A549 (cell line): ENCODE results near the gene PLA2G4F. TPM values are rescaled to one million over a fixed set of nuclear protein-coding genes. Genes with fewer than 3 reads are reported as not detected.

Source experiments
- ATAC-seq, 2 experiments: fragments of 200-7000 bp in 1 of 2; fragments of >200 bp in 1 of 2; cut with Nextera tagmentation in 1 of 2; cut with Tn5 transposase in 1 of 2; 3 replicates each; pipeline versions ENCODE4 v1.8.0 to v1.9.1; 2018 to 2020; ENCODE audit warnings: mild to moderate bottlenecking in 1 of 2, moderate library complexity in 1 of 2
- CTCF ChIA-PET: fragments of 300-600 bp; sonication (Branson Sonifier 250); formaldehyde crosslinking; extraction: SDS; loops from one replicate; lab custom pipeline; 2021; ENCODE audit warnings: antibody characterized with exemption, inconsistent platforms; lab: Yijun Ruan, JAX
- POLR2A ChIA-PET: fragments of 350-600 bp; formaldehyde crosslinking; extraction: SDS; loops from one replicate; lab custom pipeline; 2021; ENCODE audit warnings: antibody characterized with exemption, inconsistent platforms; lab: Yijun Ruan, JAX
- DNase-seq, 2 experiments: peaks; one replicate each; pipeline versions ENCODE4 v3.0.0 to v3.0.0-alpha.2; 2011 to 2016; ENCODE audit warnings: low read depth in 1 of 2, low spot score in 1 of 2
- FAIRE-seq: peaks from 2 replicates; lab custom pipeline; 2011; peaks lifted over from hg19 to GRCh38; lab: Jason Lieb, UNC
- H3K27ac ChIP-seq, 2 experiments: fragments of >200 bp; sonication (Bioruptor Twin); formaldehyde crosslinking; 3 replicates each; pipeline ENCODE4 v1.5.1; 2016 to 2017
- H3K4me1 ChIP-seq: fragments of >200 bp; sonication (Bioruptor Twin); formaldehyde crosslinking; 3 replicates; pipeline ENCODE4 v1.6.1; 2016
- H3K4me2 ChIP-seq: fragments of >200 bp; sonication (Bioruptor Twin); formaldehyde crosslinking; 3 replicates; pipeline ENCODE4 v1.6.1; 2016
- H3K4me3 ChIP-seq: fragments of >200 bp; sonication (Bioruptor Twin); formaldehyde crosslinking; 3 replicates; pipeline ENCODE4 v1.5.1; 2016
- H3K9me3 ChIP-seq: fragments of >200 bp; sonication (Bioruptor Twin); formaldehyde crosslinking; 3 replicates; pipeline ENCODE4 v1.6.1; 2016
- BCL3 ChIP-seq: fragments of >200 bp; sonication (Bioruptor Twin); formaldehyde crosslinking; IDR thresholded peaks from 3 replicates; pipeline ENCODE4 v1.6.1; 2016
- CBX8 ChIP-seq: fragments of 200-600 bp; sonication (generic); IDR thresholded peaks from 2 replicates; pipeline ENCODE4 v1.6.1; 2016
- CEBPB ChIP-seq, 2 experiments: fragments of >200 bp in 1 of 2; sonication (Bioruptor Twin) in 1 of 2; formaldehyde crosslinking in 1 of 2; IDR thresholded peaks; 2 replicates each; pipeline ENCODE4 v1.6.1; 2012 to 2016
- CTCF ChIP-seq: fragments of >200 bp; sonication (Bioruptor Twin); formaldehyde crosslinking; IDR thresholded peaks from 3 replicates; pipeline ENCODE4 v1.5.1; 2016
- ELK1 ChIP-seq: fragments of 150-350 bp; IDR thresholded peaks from 2 replicates; pipeline ENCODE4 v1.6.1; 2014; ENCODE audit warnings: low read depth, mild to moderate bottlenecking, low read length
- EP300 ChIP-seq, 2 experiments: fragments of >200 bp; sonication (Bioruptor Twin); formaldehyde crosslinking; IDR thresholded peaks; 2 replicates in 1 of 2; 3 replicates in 1 of 2; pipeline ENCODE4 v1.6.1; 2016 to 2017
- FOSB ChIP-seq: fragments of 250-450 bp; sonication (Bioruptor Pico); IDR thresholded peaks from 2 replicates; pipeline ENCODE4 v1.5.0; 2020; ENCODE audit warnings: mild to moderate bottlenecking, moderate library complexity
- HOXA7 ChIP-seq: fragments of 250-450 bp; sonication (Bioruptor Pico); IDR thresholded peaks from 2 replicates; pipeline ENCODE4 v1.5.0; 2020; ENCODE audit warnings: mild to moderate bottlenecking, moderate library complexity
- HOXB5 ChIP-seq: fragments of 250-450 bp; sonication (Bioruptor Pico); IDR thresholded peaks from 2 replicates; pipeline ENCODE4 v1.5.0; 2020; ENCODE audit warnings: mild to moderate bottlenecking, moderate library complexity
- JUN ChIP-seq, 2 experiments: fragments of >200 bp; sonication (Bioruptor Twin); formaldehyde crosslinking; IDR thresholded peaks; 2 replicates in 1 of 2; 3 replicates in 1 of 2; pipeline ENCODE4 v1.6.1; 2016 to 2017
- KDM1A ChIP-seq: fragments of 200-600 bp; sonication (generic); IDR thresholded peaks from 2 replicates; pipeline ENCODE4 v1.6.1; 2016; ENCODE audit warnings: low read depth, mild to moderate bottlenecking
- MYC ChIP-seq: IDR thresholded peaks from 2 replicates; pipeline ENCODE4 v1.6.1; 2012; ENCODE audit warnings: mild to moderate bottlenecking, inconsistent platforms, low read length, improper control_type of control experiment, borderline replicate concordance
- NPAS2 ChIP-seq: fragments of 250-450 bp; sonication (Bioruptor Pico); IDR thresholded peaks from 2 replicates; pipeline ENCODE4 v1.8.0; 2022; ENCODE audit warnings: mild to moderate bottlenecking, moderate library complexity, borderline replicate concordance
- RARB ChIP-seq: fragments of 250-450 bp; sonication (Bioruptor Pico); IDR thresholded peaks from 2 replicates; pipeline ENCODE4 v1.8.0; 2021; ENCODE audit warnings: mild to moderate bottlenecking, moderate library complexity
- RNF2 ChIP-seq: fragments of 200-600 bp; sonication (generic); IDR thresholded peaks from 2 replicates; pipeline ENCODE4 v1.6.1; 2016; ENCODE audit warnings: low read depth, mild to moderate bottlenecking, antibody characterized with exemption, moderate library complexity, borderline replicate concordance
- SMC3 ChIP-seq: fragments of >200 bp; sonication (Bioruptor Twin); formaldehyde crosslinking; IDR thresholded peaks from 3 replicates; pipeline ENCODE4 v1.6.1; 2018; ENCODE audit warnings: inconsistent platforms
- TP53 ChIP-seq: fragments of 250-450 bp; sonication (Bioruptor Pico); IDR thresholded peaks from 2 replicates; pipeline ENCODE4 v1.5.0; 2021; ENCODE audit warnings: mild to moderate bottlenecking, moderate library complexity
- ZC3H11A ChIP-seq: fragments of 450-650 bp; IDR thresholded peaks from 2 replicates; pipeline ENCODE4 v1.6.1; 2014; ENCODE audit warnings: antibody characterized with exemption, mild to moderate bottlenecking
- ZNF302 ChIP-seq: fragments of 250-450 bp; sonication (Bioruptor Pico); IDR thresholded peaks from 2 replicates; pipeline ENCODE4 v1.9.0; 2021; ENCODE audit warnings: inconsistent platforms, mild to moderate bottlenecking, moderate library complexity
- WGBS: methylation state at CpG from one replicate; pipeline ENCODE4 v1.1.6; 2017; ENCODE audit errors: missing lambda C conversion rate; 5-methylcytosine and 5-hydroxymethylcytosine counted together
- polyA plus RNA-seq, 4 experiments: library from polyadenylated mRNA; depleted of rRNA in 3 of 4; stranded (reverse); fragments of >200 nt; fragmentation: RNase III in 1 of 4; extraction: RNeasy Plus Mini Kit Qiagen cat#74134 plus additional on column Dnase treatment in 1 of 4; gene quantifications; 2 replicates in 3 of 4; 3 replicates in 1 of 4; pipeline ENCODE4 v1.2.3, GENCODE V29; 2011 to 2017
- TF ChIP-seq, protein P1 (sequence below): fragments of 450-650 bp; IDR thresholded peaks from 2 replicates; pipeline ENCODE4 v1.6.1; 2014; ENCODE audit warnings: antibody characterized with exemption

Gene PLA2G4F
- polyA plus RNA-seq, 2 of the 4 experiments (the other 2 are of a cell fraction), result not detected

GRCh38 chr15:42137461-42138261 lies 18.8 kb downstream of the PLA2G4F start (continued):
- TF ChIP-seq ELK1 (no peak), NPAS2 (CRISPR knock-in tag) (no peak), KDM1A (no peak), SMC3 (peak; percentile 57), ZC3H11A (no peak), EP300 (IDR thresholded peaks at IDR 0.05) (no peak), CTCF (peak; percentile 60), RARB (CRISPR knock-in tag) (no peak), TP53 (no peak), RNF2 (no peak)

DNA sequence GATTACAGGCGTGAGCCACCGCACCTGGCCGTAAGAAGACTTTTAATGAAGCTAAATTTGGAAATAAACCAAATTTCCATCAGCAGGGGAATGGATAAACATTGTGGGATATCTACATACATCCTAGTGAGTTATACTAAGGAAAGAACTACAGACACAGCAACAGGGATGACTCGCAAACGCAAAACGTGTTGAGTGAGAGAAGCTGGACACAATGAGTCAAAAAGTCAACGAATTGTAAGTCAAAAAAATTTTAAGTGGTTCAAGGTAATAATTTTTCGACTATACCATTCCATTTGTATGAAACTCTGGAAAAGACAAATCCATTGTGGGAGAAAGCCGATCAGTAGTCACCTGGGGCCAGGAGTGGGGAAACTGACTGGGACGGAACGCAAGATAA lies 19.9 kb downstream of the PLA2G4F start:
- CTCF ChIA-PET, result interaction anchor here (0.8 to 1.8 kb wide), 5 partner anchors 28 to 148 kb away, joined by 3 to 10 read pairs (median 3); no protein-coding TSS in a partner anchor
- POLR2A ChIA-PET, result no interaction called here
- no peak overlapping the region for H3K4me3 ChIP-seq
- no peak overlapping the region for H3K27ac ChIP-seq
- no peaks in the 10 kb centered on the region for H3K9me3 ChIP-seq
- WGBS, result 56% methylated on average over 11 of the region's 11 CpGs
- ATAC-seq (no peak), FAIRE-seq (no peak), DNase-seq (no peak)
- no peak for TF ChIP-seq CEBPB (IDR thresholded peaks at IDR 0.05)
- TF ChIP-seq ZNF302, result no peak
- no peak for TF ChIP-seq MYC
- TF ChIP-seq HOXB5 (CRISPR knock-in tag), result no peak
- no peak for TF ChIP-seq NPAS2 (CRISPR knock-in tag)
- TF ChIP-seq BCL3, result no peak
- no peak for TF ChIP-seq JUN (IDR thresholded peaks at IDR 0.05)
- no peak for TF ChIP-seq HOXA7 (CRISPR knock-in tag)
- TF ChIP-seq, protein P1, sequence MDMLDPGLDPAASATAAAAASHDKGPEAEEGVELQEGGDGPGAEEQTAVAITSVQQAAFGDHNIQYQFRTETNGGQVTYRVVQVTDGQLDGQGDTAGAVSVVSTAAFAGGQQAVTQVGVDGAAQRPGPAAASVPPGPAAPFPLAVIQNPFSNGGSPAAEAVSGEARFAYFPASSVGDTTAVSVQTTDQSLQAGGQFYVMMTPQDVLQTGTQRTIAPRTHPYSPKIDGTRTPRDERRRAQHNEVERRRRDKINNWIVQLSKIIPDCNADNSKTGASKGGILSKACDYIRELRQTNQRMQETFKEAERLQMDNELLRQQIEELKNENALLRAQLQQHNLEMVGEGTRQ, result no peak
- TF ChIP-seq TP53, result no peak
- no peak for TF ChIP-seq FOSB (CRISPR knock-in tag)
- no peak for TF ChIP-seq CBX8
- H3K4me2 ChIP-seq, result no peak overlapping the region
- peaks cover 25% of the 10 kb centered on the region for H3K4me1 ChIP-seq
